Measurements from ENCODE around the gene MTFR1L. TPM values are rescaled to one million over a fixed set of nuclear protein-coding genes. Genes with fewer than 3 reads are reported as not detected.

MTFR1L gene
- polyA plus RNA-seq, 5 donors = 71.4 to 89.1 (median 77.6) TPM

DNA sequence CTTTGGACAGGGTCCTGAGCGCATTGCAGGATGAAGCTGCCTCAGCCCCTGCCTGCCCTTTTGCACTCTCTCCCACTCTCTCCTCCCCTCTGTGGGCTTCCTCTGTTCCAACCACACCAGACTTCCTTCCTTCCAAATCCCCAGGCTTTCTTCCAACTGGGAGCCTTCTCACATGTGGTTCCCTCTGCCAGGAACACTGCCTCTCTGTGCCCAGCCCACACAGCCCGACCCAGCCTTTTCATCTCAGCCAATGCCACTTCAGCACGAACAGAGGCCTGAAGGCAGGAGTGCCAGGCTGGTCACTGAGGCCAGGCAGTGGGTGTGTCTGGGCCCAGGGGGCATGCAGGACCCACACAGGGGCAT, 13.9 kb upstream of the MTFR1L start:
- DNase-seq = no peak

DNA sequence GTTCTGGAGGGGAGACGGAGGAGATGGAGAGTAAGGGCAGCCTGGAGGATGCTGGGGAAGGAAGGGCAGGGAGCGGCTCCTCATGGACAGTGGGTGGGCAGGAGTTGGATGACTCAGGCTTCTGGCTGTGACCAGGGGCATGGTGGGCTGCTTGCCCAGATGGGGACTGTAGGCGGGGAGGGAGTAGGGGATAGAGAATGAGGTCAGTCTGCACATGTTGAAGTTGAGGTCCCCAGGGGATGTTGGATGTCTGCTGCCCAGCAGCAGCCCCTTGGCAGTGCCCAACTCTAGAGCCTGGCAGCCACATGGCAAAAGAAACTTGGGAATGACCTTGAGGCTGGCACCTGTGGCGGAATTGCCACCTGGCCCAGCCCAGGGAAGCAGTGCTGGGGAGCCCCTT, 13.3 kb upstream of the MTFR1L start:
- no peak for DNase-seq

GRCh38 chr1:25807480-25808390, 12.0 kb upstream of the MTFR1L start:
- DNase-seq = no peak

DNA sequence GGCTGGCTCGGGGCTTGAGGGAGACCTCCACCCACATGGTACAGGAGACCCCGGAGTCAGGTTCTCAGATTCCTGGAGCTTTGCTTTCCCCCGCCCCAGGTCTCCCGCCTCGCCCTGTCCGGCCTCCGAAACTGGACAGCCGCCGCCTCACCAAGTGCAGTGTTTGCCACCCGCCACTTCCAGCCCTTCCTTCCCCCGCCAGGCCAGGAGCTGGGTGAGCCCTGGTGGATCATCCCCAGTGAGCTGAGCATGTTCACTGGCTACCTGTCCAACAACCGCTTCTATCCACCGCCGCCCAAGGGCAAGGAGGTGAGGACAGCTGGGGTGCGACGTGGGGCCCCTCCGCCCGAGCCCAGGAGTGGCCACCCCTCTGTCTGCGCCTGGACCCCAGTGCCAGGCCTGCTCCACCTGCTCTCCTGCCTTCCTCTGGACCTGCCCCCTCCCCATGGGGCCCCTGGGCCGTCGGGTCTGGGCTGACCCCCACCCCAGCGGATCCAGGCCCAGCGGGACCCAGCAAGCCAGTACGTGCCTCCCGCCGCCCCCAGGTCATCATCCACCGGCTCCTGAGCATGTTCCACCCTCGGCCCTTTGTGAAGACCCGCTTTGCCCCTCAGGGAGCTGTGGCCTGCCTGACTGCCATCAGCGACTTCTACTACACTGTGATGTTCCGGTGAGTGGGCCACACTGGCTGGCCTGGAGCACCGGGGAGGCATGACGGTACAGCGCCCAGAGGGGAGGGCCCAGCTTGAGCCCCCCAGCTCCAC, 11.1 kb upstream of the MTFR1L start:
- DNase-seq = no peak

DNA sequence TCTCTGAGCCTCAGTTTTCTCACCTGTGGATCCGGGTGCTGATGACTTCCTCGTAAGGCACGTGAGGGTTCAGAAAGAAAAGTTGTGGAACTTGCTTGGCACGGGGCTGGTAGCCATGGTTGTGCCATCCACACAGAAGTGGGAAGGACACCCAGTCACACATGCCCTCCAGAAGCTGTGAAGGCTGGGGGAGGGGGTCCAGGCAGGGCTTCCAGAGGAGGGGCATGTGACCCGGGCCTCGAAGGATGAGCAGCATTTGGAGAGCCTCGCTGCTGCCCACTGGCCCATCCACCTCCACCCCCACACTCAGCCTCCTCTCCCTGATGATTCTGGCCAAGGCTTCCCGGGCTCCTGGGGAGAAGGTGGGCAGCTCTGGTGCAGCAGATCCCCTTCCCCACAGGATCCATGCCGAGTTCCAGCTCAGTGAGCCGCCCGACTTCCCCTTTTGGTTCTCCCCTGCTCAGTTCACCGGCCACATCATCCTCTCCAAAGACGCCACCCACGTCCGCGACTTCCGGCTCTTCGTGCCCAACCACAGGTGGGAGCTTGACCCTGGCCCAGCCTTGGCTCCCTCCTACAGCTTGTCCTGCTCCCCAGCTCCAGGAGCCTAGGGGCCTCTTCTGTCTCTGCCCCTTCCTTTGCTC, 10.3 kb upstream of the MTFR1L start:
- no peak for DNase-seq

GRCh38 chr1:25809929-25810328, 9.8 kb upstream of the MTFR1L start:
- no peak for DNase-seq

- DNase-seq = no peak
These were observed 9.1 kb upstream of the MTFR1L start for GRCh38 chr1:25810341-25811299.

DNA sequence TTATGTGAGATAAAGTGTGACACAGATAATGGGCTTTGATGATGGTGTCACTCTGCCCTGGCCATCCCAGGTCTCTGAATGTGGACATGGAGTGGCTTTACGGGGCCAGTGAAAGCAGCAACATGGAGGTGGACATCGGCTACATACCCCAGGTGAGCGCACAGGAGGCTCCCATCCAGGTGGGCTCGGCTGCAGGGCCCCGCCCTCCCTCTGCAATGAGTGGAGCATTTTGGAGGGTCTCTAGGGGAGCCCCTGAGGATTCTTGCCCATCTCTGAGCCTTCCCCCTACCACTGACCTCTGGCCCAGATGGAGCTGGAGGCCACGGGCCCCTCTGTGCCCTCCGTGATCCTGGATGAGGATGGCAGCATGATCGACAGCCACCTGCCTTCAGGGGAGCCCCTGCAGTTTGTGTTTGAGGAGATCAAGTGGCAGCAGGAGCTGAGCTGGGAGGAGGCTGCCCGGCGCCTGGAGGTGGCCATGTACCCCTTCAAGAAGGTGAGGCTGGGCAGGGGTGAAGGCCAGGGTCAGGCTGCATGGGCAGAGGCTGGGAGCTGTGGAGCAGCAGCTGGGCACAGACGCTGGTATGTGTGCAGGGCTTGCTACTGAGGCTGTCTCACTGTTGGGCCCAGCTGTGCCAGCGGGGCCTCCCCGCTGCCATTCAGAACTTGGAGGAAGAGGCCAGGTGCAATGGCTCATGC, 8.2 kb upstream of the MTFR1L start:
- no peak for DNase-seq

GRCh38 chr1:25813071-25813733, 6.6 kb upstream of the MTFR1L start:
- DNase-seq = no peak

DNA sequence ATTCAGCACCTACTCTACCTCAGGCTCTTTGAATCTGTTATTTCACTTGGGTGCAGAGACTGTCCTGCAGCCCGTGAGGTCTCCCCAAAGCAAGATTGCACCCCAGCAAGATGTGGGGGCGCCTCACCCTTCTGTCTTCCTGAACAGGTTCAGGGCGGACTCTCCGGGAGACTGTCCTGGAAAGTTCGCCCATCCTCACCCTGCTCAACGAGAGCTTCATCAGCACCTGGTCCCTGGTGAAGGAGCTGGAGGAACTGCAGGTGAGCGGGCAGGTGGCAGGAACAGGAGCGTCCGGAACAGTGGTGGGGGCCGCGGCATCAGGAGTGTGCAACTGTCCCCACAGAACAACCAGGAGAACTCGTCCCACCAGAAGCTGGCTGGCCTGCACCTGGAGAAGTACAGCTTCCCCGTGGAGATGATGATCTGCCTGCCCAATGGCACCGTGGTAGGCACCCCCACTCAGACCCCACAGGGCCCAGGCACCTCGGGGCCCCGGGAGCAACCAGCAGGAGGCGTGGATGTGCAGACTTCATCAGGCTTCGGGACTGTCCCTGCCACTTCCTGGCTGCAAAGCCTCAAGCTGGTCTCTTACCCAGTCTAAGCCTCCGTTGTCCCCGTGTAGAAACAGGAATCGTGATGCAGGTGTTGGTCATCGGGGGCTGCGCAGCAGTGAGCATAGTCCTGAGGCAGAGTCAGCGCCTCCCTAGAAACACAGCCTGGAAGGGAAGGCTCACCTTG, 5.9 kb upstream of the MTFR1L start:
- no peak for DNase-seq

DNA sequence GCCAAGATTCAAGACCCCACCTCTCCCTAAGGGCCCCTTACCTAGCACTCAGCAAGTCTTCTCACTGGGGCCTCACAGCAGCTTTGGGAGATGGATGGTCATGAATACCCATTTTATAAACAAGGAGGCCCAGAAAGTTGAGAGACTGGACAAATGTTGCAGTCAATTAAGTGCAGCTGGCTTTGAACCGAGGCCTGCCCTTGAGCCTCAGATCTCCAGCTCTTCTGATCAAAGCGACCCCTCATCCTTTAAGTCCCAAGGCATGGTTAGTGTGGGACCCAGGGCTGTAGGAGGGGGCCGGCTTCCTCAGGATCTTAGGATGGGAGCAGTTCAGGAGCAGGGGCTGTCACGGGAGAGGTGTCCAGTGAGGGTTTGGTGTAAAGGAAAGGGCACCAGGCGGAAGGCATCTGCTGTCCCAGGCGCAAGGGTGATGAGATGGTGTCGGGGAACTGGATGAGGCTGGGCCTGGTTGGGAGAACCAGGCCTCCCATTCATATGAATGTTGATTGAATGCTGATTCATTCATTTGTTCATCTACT, 5.1 kb upstream of the MTFR1L start:
- no peak for DNase-seq

DNA sequence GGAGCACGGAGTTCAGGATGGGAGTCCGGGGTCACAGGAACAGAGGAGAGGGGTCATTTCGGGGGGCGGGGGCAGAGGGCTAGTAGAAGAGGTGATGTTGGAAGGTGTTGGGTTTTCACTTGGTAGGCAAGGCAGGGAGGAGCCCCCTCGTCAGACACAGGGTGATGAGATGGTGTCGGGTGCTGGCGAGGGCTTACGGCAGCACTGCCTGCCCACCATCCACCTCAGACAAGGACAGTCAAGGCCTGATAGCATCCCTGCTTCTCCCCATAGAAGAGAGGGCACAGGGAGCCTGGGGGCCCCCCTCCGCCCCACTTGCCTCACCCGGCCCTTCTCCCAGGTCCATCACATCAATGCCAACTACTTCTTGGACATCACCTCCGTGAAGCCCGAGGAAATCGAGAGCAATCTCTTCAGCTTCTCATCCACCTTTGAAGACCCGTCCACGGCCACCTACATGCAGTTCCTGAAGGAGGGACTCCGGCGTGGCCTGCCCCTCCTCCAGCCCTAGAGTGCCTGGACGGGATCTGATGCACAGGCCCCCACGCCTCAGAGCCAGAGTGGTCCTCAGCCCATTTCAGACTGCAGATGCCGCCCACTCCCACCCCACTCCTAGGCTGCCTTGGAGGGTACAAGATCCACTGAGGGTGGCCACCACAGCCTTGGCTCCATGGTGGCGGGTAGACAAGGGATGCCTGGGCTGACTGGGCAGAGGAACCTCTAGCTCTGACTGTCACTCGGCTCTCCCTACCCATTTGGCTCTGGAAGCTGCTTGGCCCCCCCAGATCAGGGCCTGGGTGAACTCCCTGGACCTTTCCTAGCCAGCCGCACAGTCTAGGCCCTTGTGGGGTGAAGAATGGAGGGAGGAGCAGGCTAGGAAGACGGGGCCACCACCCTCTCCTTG, 4.3 kb upstream of the MTFR1L start:
- no peak for DNase-seq

- no peak for DNase-seq
These were observed 3.5 kb upstream of the MTFR1L start for GRCh38 chr1:25816112-25816718.

DNA sequence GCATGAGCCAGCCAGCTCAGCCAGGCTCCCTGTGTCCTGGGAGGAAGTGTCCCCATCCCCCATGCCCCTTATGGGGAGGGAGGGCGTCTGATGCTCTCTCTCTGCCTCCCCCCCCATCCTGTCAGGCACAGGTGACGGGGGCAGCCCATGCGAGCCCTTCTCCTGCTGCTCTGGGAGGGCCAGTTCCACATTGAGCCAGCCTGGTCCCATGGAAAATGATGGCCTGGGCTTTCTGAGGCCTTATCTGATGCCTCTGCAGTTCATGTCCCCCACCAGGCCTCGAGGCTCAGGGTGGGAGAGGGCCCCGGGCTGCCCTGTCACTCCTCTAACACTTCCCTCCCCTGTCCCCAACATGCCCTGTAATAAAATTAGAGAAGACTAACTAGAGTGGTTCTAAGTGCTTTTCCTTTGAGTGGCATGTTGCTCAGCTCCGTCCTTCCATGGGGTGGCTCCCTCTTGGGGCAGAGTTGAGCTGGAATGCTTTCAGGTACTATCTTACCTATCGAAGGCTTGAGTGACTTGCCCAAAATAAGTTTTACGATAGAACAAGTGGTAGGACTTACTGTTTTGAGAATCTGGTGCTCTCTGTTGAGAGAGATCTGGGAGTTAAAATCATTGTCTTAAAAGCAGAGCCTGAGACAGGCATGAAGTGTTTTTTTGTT, 1.8 kb upstream of the MTFR1L start:
- DNase-seq = no peak

DNA sequence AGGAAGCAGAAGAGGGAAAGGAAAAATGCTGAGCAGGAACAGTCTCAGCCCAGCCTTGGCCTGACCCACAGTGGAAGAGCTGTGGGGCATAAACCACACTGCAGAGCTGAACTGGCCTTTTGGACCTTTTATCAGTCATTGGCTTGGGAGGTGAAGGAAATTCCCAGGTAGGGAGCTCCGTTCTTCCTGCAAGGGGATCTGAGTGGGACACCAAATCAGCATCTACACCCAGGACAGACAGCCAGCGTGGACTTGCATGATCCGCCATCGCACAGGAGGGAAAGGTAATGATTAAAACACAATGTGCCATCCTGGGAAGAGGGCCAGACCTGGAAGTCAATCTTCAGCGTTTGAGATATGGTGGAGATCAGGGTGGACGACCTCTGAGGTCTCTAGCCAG, 1.2 kb upstream of the MTFR1L start:
- DNase-seq = no peak

DNA sequence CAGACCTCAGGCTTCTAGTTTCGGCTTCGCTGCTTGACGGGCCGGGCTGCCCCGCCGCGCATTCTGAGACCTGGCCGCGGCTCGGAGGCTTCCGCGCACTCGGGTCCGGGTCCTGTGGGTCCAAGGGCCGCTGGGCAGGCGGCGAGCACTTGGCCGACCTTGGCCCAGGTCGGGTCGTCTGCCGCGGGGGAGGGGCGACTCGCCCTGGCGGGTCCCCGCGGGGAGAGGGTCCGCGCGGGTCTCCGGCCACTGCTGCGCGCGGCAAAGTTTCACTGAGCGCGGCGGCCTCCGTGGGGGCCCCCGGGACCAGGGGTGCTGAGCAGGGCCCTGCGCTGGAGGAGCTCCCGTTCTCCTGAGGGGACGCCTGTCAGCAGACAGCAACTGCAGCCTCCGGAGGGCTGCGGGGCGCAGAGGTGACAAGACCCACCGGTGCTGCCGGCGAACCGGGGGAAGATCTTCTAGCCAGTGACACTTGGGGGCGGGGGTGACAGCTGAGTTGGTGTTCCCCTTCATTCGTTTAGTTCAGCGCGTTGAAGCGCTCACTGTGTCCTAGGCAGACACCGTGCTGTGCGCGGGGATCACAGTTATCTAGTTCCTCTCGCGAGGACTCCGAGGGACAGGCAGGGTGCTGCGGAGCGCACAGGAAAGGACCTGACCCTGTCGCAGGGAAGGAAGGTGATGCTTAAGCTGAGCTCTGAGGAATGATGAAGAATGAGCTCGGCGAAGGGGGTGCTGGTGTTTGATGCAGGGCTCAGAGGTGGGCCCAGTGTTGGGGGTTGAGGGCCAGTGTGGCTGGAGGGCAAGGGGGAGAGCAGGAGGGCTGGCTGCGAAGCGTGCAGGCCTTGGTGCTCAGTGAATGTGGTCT, 725 bp downstream of the MTFR1L start:
- DNase-seq = no peak
